ENCODE measurements around the gene STAT5B.

STAT5B gene

GRCh38 chr17:42284566-42284965, 8.4 kb upstream of the STAT5B start:
- no peak for DNase-seq (ENCODE audit: low spot score)

DNA sequence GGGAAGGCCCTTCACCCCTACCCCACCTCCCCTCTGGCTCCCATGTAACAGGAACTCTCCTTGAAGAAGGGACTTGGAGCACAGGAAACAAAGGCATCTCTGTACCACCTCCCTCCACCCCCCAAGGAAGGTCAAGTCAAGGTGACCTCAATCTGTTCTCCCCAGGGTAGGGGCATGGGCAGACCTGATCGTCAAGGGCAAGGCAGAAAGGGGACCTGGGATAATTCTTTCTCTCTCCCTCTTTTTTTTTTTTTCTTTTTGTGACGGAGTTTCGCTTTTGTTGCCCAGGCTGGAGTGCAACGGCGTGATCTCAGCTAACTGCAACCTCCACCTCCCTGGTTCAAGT, 7.8 kb upstream of the STAT5B start:
- no peak for DNase-seq (ENCODE audit: low spot score)

- DNase-seq (ENCODE audit: low spot score), result no peak
These were observed 7.2 kb upstream of the STAT5B start for GRCh38 chr17:42283241-42284023.

- DNase-seq (ENCODE audit: low spot score), result no peak
These were observed 6.4 kb upstream of the STAT5B start for GRCh38 chr17:42282478-42283080.

DNA sequence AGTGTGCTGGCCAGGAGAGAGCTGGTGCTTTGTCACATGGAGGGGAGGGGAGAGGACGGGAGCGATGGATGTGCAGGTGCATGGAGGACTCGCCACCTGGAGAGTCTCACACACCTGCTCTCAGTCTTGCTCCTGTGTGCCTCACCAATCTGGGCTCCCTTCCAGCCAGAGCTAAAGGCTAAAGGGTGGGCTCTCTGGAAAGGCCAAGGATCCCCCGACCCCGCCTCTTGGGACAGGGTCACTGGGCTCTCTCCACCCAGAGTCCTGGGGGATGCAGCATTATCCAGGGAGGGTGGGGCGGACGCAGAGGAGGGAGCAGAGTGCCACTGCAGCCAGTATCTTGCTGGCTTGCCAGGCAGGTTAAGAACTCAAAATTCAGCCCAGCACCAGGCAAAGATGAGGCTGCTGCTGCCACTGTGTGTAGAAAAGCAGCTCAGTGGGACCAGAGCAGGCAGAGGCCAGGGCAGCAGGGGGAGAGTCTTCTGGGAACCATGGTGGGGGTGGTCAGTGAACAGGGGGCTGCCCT, 5.4 kb upstream of the STAT5B start:
- DNase-seq (ENCODE audit: low spot score), result no peak

- no peak for DNase-seq (ENCODE audit: low spot score)
These were observed 3.8 kb upstream of the STAT5B start for GRCh38 chr17:42279776-42280630.

- DNase-seq (ENCODE audit: low spot score), result no peak
These were observed 1.1 kb upstream of the STAT5B start for GRCh38 chr17:42277342-42277712.

- no peak for DNase-seq (ENCODE audit: low spot score)
These were observed 584 bp upstream of the STAT5B start for GRCh38 chr17:42276609-42277341.

DNA sequence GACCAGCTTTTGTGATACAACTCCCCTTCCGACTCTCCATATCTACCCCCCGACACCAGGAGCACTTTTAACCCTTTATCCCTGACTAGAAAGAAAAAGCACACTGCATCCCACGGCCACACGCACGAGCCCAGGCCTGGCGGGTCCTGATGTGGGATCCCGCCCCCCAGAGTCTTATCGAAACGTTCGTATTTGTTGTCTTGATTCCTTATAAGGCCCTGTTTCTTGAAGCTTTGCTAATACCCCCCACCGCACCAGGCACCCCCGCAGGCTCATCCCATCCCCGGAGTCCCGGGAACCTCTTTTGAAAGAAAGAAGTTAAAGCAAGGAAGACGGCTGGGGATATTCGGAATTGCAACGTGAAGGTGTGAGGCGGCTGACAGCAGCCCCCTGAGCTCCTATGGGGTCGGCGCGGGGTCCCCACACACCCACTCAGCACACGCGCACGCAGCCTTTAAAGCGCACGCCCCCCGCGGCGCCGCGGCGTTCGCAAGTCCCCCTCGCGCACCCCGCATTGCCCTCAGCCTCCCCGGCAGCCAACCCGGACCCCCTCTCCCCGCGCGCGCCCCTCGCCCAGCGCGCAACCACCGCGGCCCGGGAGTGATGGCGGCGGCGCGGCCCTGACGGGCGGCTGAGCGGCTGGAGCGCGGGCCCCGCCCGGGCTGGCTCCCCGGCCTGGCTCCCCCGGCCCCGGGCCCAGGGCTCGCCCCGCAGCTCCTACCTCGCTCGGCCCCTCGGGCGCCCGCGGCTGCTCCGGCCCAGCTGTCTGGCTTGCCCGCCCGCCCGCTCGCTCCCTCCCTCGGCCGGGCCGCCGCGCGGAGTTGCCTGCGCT, 448 bp downstream of the STAT5B start:
- peak; percentile 79 for DNase-seq (ENCODE audit: low spot score)

DNA sequence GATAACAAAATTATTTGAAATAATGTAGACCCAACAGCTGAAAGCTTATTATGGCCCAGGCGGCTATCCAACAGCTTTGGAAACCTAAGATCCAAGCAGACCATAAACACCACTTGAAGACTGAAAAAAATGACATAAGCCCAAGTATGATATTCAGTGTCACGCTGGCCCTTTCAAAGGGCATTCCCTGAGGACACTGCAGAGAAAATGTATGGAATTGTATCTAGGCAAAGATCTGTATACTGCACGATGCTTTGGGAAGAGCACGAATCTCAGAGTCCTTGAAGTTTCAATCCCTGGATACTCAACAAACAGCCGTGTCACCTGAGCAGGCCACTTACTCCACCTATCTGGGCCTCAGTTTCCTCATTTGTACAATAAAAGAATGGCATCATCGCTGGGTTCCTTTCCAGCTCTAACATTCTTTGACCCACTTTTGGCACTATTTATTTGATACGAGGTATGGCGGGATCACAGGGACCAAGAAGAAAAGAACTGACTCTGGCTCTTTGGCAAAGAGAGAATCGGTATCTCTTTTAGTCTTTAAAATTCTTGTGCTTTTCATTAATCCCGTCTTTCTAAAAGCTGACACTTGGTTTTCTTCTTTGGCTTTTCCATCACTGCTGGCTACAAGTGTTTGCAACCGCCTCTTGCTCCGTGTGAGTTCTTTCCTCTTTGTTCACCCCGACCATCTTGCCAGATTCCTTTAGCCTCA, 1.2 kb downstream of the STAT5B start:
- no peak for DNase-seq (ENCODE audit: low spot score)

DNA sequence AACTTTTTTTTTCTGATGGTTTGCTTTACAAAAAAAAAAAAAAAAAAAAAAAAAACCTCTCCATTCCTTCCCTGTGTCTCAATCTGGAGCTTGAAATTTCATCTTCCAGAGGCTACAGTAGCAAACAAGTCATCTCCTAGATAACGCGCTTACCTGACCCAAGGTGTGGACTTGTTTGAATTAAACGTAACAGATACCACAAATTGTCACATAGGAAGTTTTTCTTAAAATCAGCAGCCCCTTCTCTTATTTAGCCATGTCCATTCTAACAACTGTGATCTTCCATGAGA, 2.0 kb downstream of the STAT5B start:
- DNase-seq (ENCODE audit: low spot score), result no peak

GRCh38 chr17:42273474-42274252, 2.5 kb downstream of the STAT5B start:
- DNase-seq (ENCODE audit: low spot score), result no peak

- no peak for DNase-seq (ENCODE audit: low spot score)
These were observed 3.9 kb downstream of the STAT5B start for GRCh38 chr17:42272162-42272907.

DNA sequence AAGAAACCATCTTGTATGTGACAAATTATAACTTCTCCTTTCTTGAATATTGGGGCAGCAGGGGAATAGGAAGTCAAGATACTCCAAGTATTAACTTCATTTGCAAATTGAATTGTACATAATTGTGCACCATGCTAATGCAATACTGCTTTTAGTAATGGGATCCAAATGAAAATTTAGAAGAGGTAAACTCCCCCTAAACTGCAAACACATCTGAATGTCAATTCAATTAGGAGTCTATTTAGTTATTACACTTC, 4.5 kb downstream of the STAT5B start:
- no peak for DNase-seq (ENCODE audit: low spot score)

- no peak for DNase-seq (ENCODE audit: low spot score)
These were observed 5.0 kb downstream of the STAT5B start for GRCh38 chr17:42271006-42271778.

DNA sequence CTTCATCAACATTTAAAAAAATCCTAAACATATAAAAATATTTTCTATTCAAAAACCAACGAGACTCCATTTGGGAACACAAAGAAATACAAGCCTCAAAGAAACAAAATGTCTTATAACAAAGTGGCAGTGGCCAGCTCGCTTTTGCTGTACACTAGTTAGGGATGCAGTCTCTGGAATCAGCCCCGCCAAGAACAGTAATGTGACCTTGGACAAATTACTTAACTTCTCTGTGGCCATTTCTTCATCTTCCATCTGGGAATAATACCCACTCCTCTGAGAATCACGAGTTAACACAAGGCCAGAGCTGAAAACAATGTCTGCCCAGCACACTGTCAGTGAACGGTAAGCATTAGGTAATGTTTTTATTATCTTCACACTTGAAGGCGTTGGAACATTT, 5.6 kb downstream of the STAT5B start:
- no peak for DNase-seq (ENCODE audit: low spot score)

- no peak for DNase-seq (ENCODE audit: low spot score)
These were observed 6.0 kb downstream of the STAT5B start for GRCh38 chr17:42270170-42270535.

GRCh38 chr17:42268236-42268635, 8.0 kb downstream of the STAT5B start:
- DNase-seq (ENCODE audit: low spot score), result no peak
